Measurements from ENCODE around the gene PPTC7. TPM values are rescaled to one million over a fixed set of nuclear protein-coding genes. Genes with fewer than 3 reads are reported as not detected.

Gene PPTC7
- total and polyA plus RNA-seq, 2 of the 8 experiments (the other 6 are each of a cell fraction or from before 2014, with no cell fraction given), result 8.1 to 15.9 TPM

DNA sequence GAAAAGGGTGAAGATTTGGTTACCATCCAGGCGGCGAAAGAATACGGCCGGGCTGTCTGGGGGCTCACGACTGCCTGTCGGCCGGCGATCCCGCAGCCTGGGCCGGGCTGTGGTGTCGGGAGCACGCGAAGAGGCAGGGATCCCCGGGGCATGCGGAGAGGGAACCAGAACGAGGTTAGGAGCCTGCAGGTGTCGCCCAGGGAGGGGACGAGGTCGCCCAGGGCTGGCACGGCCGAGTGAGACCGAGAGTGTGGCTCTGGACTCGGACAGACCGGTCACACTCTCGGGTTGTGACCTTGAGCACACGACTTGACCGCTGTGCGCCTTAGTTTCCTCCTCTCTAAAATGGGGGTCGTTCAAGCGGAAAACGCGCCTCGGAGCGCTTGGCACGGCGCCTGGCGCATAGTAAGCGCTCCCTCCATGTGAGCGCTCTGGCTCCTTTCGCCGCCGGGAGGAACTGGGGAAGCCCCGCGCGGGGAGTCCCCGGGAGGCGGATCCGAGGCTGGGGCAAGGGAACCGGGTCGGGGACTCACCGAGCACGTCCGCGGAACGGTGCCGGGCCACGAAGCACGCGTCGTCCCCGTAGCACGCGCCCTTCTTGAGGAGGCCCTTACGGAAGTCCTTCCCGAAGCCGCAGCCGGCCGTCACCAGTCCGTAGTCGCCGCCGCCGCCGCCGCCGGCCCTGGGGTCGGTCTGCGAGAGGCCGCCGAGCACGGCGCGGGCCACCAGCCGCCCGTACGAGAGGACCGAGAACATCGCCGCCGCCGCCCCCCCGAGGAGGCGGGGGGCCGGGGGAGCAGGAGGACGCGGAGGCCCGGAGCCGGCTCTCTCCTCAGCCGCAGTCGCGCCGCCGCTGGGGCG is 612 bp downstream of the PPTC7 start (continued):
- no peak for TF ChIP-seq RNF2 (IDR thresholded peaks at IDR 0.05; ENCODE audit: borderline replicate concordance, low read depth, low read length, missing control alignments, poor library complexity, severe bottlenecking)
- peak in 1 of 2 experiments; percentile 17; a peak in 1 of 4 replicates for TF ChIP-seq SIN3A (conservative IDR thresholded peaks at IDR 0.05 in 1 of 2, IDR thresholded peaks at IDR 0.05 in 1 of 2; ENCODE audit: low read depth in 1 of 2, low read length in 2 of 2)
- TF ChIP-seq JUND (IDR thresholded peaks at IDR 0.05; ENCODE audit: low read length), result no peak
- TF ChIP-seq NANOG (IDR thresholded peaks at IDR 0.05; ENCODE audit: insufficient read depth, low read depth, low read length, poor library complexity, severe bottlenecking), result no peak
- TF ChIP-seq, protein P1, sequence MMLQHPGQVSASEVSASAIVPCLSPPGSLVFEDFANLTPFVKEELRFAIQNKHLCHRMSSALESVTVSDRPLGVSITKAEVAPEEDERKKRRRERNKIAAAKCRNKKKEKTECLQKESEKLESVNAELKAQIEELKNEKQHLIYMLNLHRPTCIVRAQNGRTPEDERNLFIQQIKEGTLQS (IDR thresholded peaks at IDR 0.05; ENCODE audit: insufficient read depth, low read depth, low read length), result no peak
- TF ChIP-seq NRF1 (IDR thresholded peaks at IDR 0.05; ENCODE audit: low read depth, low read length), result no peak
- TF ChIP-seq KDM4A (IDR thresholded peaks at IDR 0.05; ENCODE audit: low read depth, low read length, severe bottlenecking), result peak; percentile 62
- TF ChIP-seq EGR1 (IDR thresholded peaks at IDR 0.05; ENCODE audit: borderline replicate concordance, low read depth, low read length), result no peak
- TF ChIP-seq SUZ12 (IDR thresholded peaks at IDR 0.05; ENCODE audit: low read length), result no peak
- TF ChIP-seq ASH2L (IDR thresholded peaks at IDR 0.05; ENCODE audit: low read length), result peak; percentile 81
- TF ChIP-seq POLR2A (IDR thresholded peaks at IDR 0.05; ENCODE audit: control extremely low read depth in 1 of 2, low read depth in 2 of 2, low read length in 2 of 2), result peak in 1 of 2 experiments; percentile 62; a peak in 1 of 3 replicates
- no peak for TF ChIP-seq SAP30 (IDR thresholded peaks at IDR 0.05; ENCODE audit: insufficient read depth, insufficient replicate concordance, low read length)
